Stromal cell of bone marrow (primary cell): Measurements from ENCODE around the gene CTAG2.
A peak's percentile ranks its signal among the peaks of the same experiment; 100 is the strongest.
"Not testable (repeated sequence)": the region's sequence is repeated elsewhere in the genome, so short reads cannot be mapped to it uniquely, and the experiment has no call there.

Experiments
- DNase-seq: peaks from one replicate; pipeline ENCODE4 v3.0.0-alpha.2; 2012; ENCODE audit warnings: low read depth

The CTAG2 gene

GRCh38 chrX:154653413-154653812 lies at the start of gene CTAG2:
CTAG2 (minus strand) TSS chrX:154653579; CDS start chrX:154653515, 64 bp downstream.
- DNase-seq, result not testable (repeated sequence)

- DNase-seq, result no peak
Measured at GRCh38 chrX:154698630-154699248, 45.4 kb upstream of the CTAG2 start.

GRCh38 chrX:154696676-154697045 lies 43.3 kb upstream of the CTAG2 start:
- no peak for DNase-seq

- DNase-seq, result peak; percentile 67
Measured at GRCh38 chrX:154695911-154696675, 42.7 kb upstream of the CTAG2 start.

GRCh38 chrX:154693394-154693793 lies 40.0 kb upstream of the CTAG2 start:
- DNase-seq, result no peak

- not testable (repeated sequence) for DNase-seq
Measured at GRCh38 chrX:154690438-154690837, 37.1 kb upstream of the CTAG2 start.

- DNase-seq, result not testable (repeated sequence)
Measured at GRCh38 chrX:154672084-154672483, 18.7 kb upstream of the CTAG2 start.

GRCh38 chrX:154670848-154671247 lies 17.5 kb upstream of the CTAG2 start:
- DNase-seq, result not testable (repeated sequence)

- no peak for DNase-seq
Measured at GRCh38 chrX:154661899-154662298, 8.5 kb upstream of the CTAG2 start.

GRCh38 chrX:154661170-154661569 lies 7.8 kb upstream of the CTAG2 start:
- no peak for DNase-seq

- no peak for DNase-seq
Measured at GRCh38 chrX:154660541-154660940, 7.2 kb upstream of the CTAG2 start.

GRCh38 chrX:154658957-154659356 lies 5.6 kb upstream of the CTAG2 start:
- no peak for DNase-seq

GRCh38 chrX:154658187-154658586 lies 4.8 kb upstream of the CTAG2 start:
- no peak for DNase-seq

- DNase-seq, result no peak
Measured at GRCh38 chrX:154657226-154657805, 3.9 kb upstream of the CTAG2 start.

- no peak for DNase-seq
Measured at GRCh38 chrX:154655786-154656185, 2.4 kb upstream of the CTAG2 start.

- no peak for DNase-seq
Measured at GRCh38 chrX:154655346-154655745, 2.0 kb upstream of the CTAG2 start.

- DNase-seq, result no peak
Measured at GRCh38 chrX:154654925-154655324, 1.5 kb upstream of the CTAG2 start.

GRCh38 chrX:154654372-154654771 lies 993 bp upstream of the CTAG2 start:
- no peak for DNase-seq

GRCh38 chrX:154653048-154653401 lies 354 bp downstream of the CTAG2 start:
- no peak for DNase-seq

- DNase-seq, result no peak
Measured at GRCh38 chrX:154652311-154653047, 900 bp downstream of the CTAG2 start.

- no peak for DNase-seq
Measured at GRCh38 chrX:154650221-154650510, 3.2 kb downstream of the CTAG2 start.

GRCh38 chrX:154649503-154650220 lies 3.7 kb downstream of the CTAG2 start:
- DNase-seq, result no peak
